HCT116 (cell line): ENCODE measurements around the gene PRND. TPM values are rescaled to one million over a fixed set of nuclear protein-coding genes. Genes with fewer than 3 reads are reported as not detected.
"Not testable (repeated sequence)": the region's sequence is repeated elsewhere in the genome, so short reads cannot be mapped to it uniquely, and the experiment has no call there.

ENCODE experiments used
- ATAC-seq: fragments of 200-7000 bp; cut with Tn5 transposase; 2 replicates; pipeline ENCODE4 v1.9.1; 2020; ENCODE audit warnings: mild to moderate bottlenecking, moderate library complexity
- BruUV-seq: library from RNA; stranded (reverse); fragments of 400-500 nt; replicated peaks from 2 replicates; lab custom pipeline; 2021; lab: Mats Ljungman, UMichigan
- CTCF ChIA-PET: fragments of 300-600 bp; sonication (Branson Sonifier 250); formaldehyde crosslinking; loops from one replicate; lab custom pipeline; 2021; ENCODE audit warnings: antibody characterized with exemption; lab: Charles Lee
- POLR2A ChIA-PET: fragments of 300-600, 350-600 bp; sonication (Branson Sonifier 250); formaldehyde crosslinking; loops from one replicate; lab custom pipeline; 2021; ENCODE audit warnings: antibody characterized with exemption; lab: Charles Lee
- RAD21 ChIA-PET, 2 experiments: fragments of 300-600 bp; sonication (Branson Sonifier 250); formaldehyde crosslinking; loops; one replicate each; lab custom pipeline; 2023; ENCODE audit warnings: low total read pairs in 2 of 2; ENCODE audit not compliant: uncharacterized antibody in 2 of 2, unreplicated experiment in 2 of 2, low non-redundant PET in 1 of 2; lab: Charles Lee
- DNase-seq: peaks from one replicate; pipeline ENCODE4 v3.0.0-alpha.2; 2010; ENCODE audit warnings: low read depth, low spot score
- H2AFZ ChIP-seq: fragments of 200-600 bp; shearing (Covaris generic), sonication (generic); 2 replicates; pipeline ENCODE4 v1.6.1; 2017; ENCODE audit warnings: low read depth, mixed run types, mixed read lengths, antibody characterized with exemption, low read length; ENCODE audit not compliant: poor library complexity, severe bottlenecking
- H3K27ac ChIP-seq: 2 replicates; pipeline ENCODE4 v1.5.1; 2012; ENCODE audit warnings: low read depth, low read length
- H3K27me3 ChIP-seq: fragments of 200-600 bp; sonication (generic); 2 replicates; pipeline ENCODE4 v1.6.1; 2016; ENCODE audit warnings: mixed run types, low read length, mixed read lengths; ENCODE audit not compliant: insufficient read depth
- H3K36me3 ChIP-seq, 2 experiments: fragments of 200-500 bp in 1 of 2; fragments of 200-600 bp in 1 of 2; sonication (Bioruptor generic) in 1 of 2; sonication (generic) in 1 of 2; 2 replicates each; pipeline versions ENCODE4 v1.5.1 to v1.6.1; 2014 to 2016; ENCODE audit warnings: low read length in 2 of 2, inconsistent platforms in 1 of 2, mixed read lengths in 1 of 2, mixed run types in 1 of 2; ENCODE audit not compliant: insufficient read depth in 2 of 2, control insufficient read depth in 1 of 2
- H3K4me1 ChIP-seq, 2 experiments: fragments of 200-600 bp in 1 of 2; sonication (generic) in 1 of 2; 2 replicates each; pipeline versions ENCODE4 v1.5.1 to v1.6.1; 2012 to 2017; ENCODE audit warnings: low read length in 2 of 2, inconsistent platforms in 1 of 2, mild to moderate bottlenecking in 1 of 2, mixed read lengths in 1 of 2, mixed run types in 1 of 2, moderate library complexity in 1 of 2; ENCODE audit not compliant: insufficient read depth in 2 of 2, control insufficient read depth in 1 of 2
- H3K4me2 ChIP-seq: fragments of 200-600 bp; sonication (generic); 2 replicates; pipeline ENCODE4 v1.6.1; 2017; ENCODE audit warnings: mixed run types, low read length, mixed read lengths
- H3K4me3 ChIP-seq, 2 experiments: fragments of 200-600 bp in 1 of 2; sonication (generic) in 1 of 2; replicated peaks in 1 of 2; 2 replicates each; pipeline ENCODE4 v1.5.1; 2011 to 2016; ENCODE audit warnings: low read length in 2 of 2, control low read depth in 1 of 2, low read depth in 1 of 2, mild to moderate bottlenecking in 1 of 2, mixed read lengths in 1 of 2, mixed run types in 1 of 2
- H3K79me2 ChIP-seq: fragments of 200-600 bp; sonication (generic); 2 replicates; pipeline ENCODE4 v1.6.1; 2017; ENCODE audit warnings: mild to moderate bottlenecking, mixed run types, low read length, moderate library complexity, mixed read lengths; ENCODE audit not compliant: insufficient read depth
- H3K9ac ChIP-seq: fragments of 200-600 bp; sonication (generic); 2 replicates; pipeline ENCODE4 v1.6.1; 2016; ENCODE audit warnings: low read length, mixed read lengths
- H3K9me2 ChIP-seq: fragments of 200-600 bp; sonication (generic), shearing (Covaris generic); 2 replicates; pipeline ENCODE4 v1.6.1; 2017; ENCODE audit warnings: mixed run types, mild to moderate bottlenecking, moderate library complexity; ENCODE audit not compliant: insufficient read depth
- H3K9me3 ChIP-seq, 2 experiments: fragments of 200-500 bp in 1 of 2; fragments of 200-600 bp in 1 of 2; sonication (Bioruptor generic) in 1 of 2; sonication (generic) in 1 of 2; 2 replicates each; pipeline ENCODE4 v1.6.1; 2014 to 2017; ENCODE audit warnings: low read length in 2 of 2, mixed read lengths in 2 of 2, inconsistent platforms in 1 of 2, low read depth in 1 of 2, mild to moderate bottlenecking in 1 of 2, mixed run types in 1 of 2, moderate library complexity in 1 of 2; ENCODE audit not compliant: control insufficient read depth in 1 of 2, insufficient read depth in 1 of 2
- H4K20me1 ChIP-seq: fragments of 200-600 bp; sonication (generic), shearing (Covaris generic); 2 replicates; pipeline ENCODE4 v1.6.1; 2017; ENCODE audit warnings: mixed run types, mild to moderate bottlenecking, moderate library complexity; ENCODE audit not compliant: insufficient read depth
- ATF3 ChIP-seq: IDR thresholded peaks from 2 replicates; pipeline ENCODE4 v1.6.1; 2012
- CEBPB ChIP-seq: IDR thresholded peaks from 2 replicates; pipeline ENCODE4 v1.6.1; 2012; ENCODE audit warnings: low read depth
- JUND ChIP-seq: IDR thresholded peaks from 2 replicates; pipeline ENCODE4 v1.6.1; 2012
- MAX ChIP-seq: IDR thresholded peaks from 2 replicates; pipeline ENCODE4 v1.6.1; 2012
- POLR2A ChIP-seq: IDR thresholded peaks from 2 replicates; pipeline ENCODE4 v1.7.0; 2011; ENCODE audit warnings: borderline replicate concordance; ENCODE audit not compliant: insufficient read depth, insufficient read length; ENCODE audit errors: extremely low read depth
- POLR2AphosphoS5 ChIP-seq: IDR thresholded peaks from 2 replicates; pipeline ENCODE4 v1.6.1; 2011; ENCODE audit warnings: mild to moderate bottlenecking, low read depth, low read length, moderate library complexity
- YY1 ChIP-seq: IDR thresholded peaks from 2 replicates; pipeline ENCODE4 v1.6.1; 2011; ENCODE audit warnings: low read length, low read depth, moderate library complexity, mild to moderate bottlenecking; ENCODE audit not compliant: insufficient replicate concordance; ENCODE audit errors: extremely low read depth
- ZBTB33 ChIP-seq: IDR thresholded peaks from 2 replicates; pipeline ENCODE4 v1.6.1; 2011; ENCODE audit warnings: mild to moderate bottlenecking, low read length, moderate library complexity; ENCODE audit not compliant: insufficient replicate concordance; ENCODE audit errors: extremely low read depth
- intact Hi-C: fragments of 100-400 bp; cut with micrococcal nuclease; formaldehyde crosslinking; loops from 2 replicates; pipeline ENCODE4 v1.10.0; 2022
- total RNA-seq: library from RNA; stranded (reverse); gene quantifications from one replicate; pipeline ENCODE4 v1.2.1, GENCODE V29; 2021; ENCODE audit not compliant: unreplicated experiment

Gene PRND
- total RNA-seq, 1 experiment from 2014 or later, result not detected

GRCh38 chr20:4702562-4703280, 19.0 kb upstream of the PRND start:
- peak; percentile 19; the same call in 1 of the 2 replicates for TF ChIP-seq POLR2AphosphoS5
- TF ChIP-seq MAX, result no peak
- POLR2A ChIA-PET, result no interaction called here
- Histone ChIP-seq H3K9ac (no peak overlapping the region), H3K27ac (no peak overlapping the region), H3K4me2 (0 out of 2 replicates have a peak overlapping the region, but pooled peaks have one; percentile 55), H2AFZ (no peak overlapping the region), H3K4me3 (no peak overlapping the region), H3K9me2 (no peaks in the 10 kb centered on the region), H3K9me3 (no peaks in the 10 kb centered on the region), H4K20me1 (peaks cover 9% of the 10 kb centered on the region; the same call in 1 of the 2 replicates), H3K27me3 (no peaks in the 10 kb centered on the region), H3K36me3 (peaks cover 19 to 20% of the 10 kb centered on the region in 2 experiments; a peak in 3 of 4 replicates), H3K4me1 (peaks cover 16 to 22% of the 10 kb centered on the region in 2 experiments), H3K79me2 (peaks cover 19% of the 10 kb centered on the region)
- DNase-seq, result no peak
- intact Hi-C loops, result no loop called here
- ATAC-seq, result peak; percentile 12; the same call in 1 of the 2 replicates
- no TSS peak for BruUV-seq
- CTCF ChIA-PET, result no interaction called here
- RAD21 ChIA-PET, result no interaction called here

GRCh38 chr20:4703281-4703676, 18.4 kb upstream of the PRND start:
- Histone ChIP-seq H3K4me2 (peak overlapping the region; percentile 55), H2AFZ (no peak overlapping the region), H3K9me3 (no peaks in the 10 kb centered on the region), H3K79me2 (peaks cover 13% of the 10 kb centered on the region), H3K4me3 (no peak overlapping the region), H3K27ac (no peak overlapping the region), H3K9me2 (no peaks in the 10 kb centered on the region), H3K9ac (no peak overlapping the region), H3K4me1 (peaks cover 16 to 22% of the 10 kb centered on the region in 2 experiments), H3K27me3 (no peaks in the 10 kb centered on the region), H3K36me3 (peaks cover 18 to 20% of the 10 kb centered on the region in 2 experiments; a peak in 3 of 4 replicates), H4K20me1 (0 out of 2 replicates have a peak, but pooled peaks cover 6% of the 10 kb centered on the region)
- no peak for TF ChIP-seq POLR2A
- no peak for TF ChIP-seq MAX
- no peak for TF ChIP-seq JUND
- no peak for TF ChIP-seq ZBTB33
- no peak for TF ChIP-seq YY1
- no peak for TF ChIP-seq ATF3
- no peak for TF ChIP-seq CEBPB
- BruUV-seq, result no TSS peak
- intact Hi-C loops, result no loop called here
- ATAC-seq (peak; percentile 9; the same call in 1 of the 2 replicates), DNase-seq (no peak)
- RAD21 ChIA-PET, result no interaction called here
- POLR2A ChIA-PET, result no interaction called here
- CTCF ChIA-PET, result no interaction called here

GRCh38 chr20:4706941-4707340, 14.8 kb upstream of the PRND start:
- H3K4me3 ChIP-seq, ATAC-seq, CTCF ChIA-PET, intact Hi-C loops, H2AFZ ChIP-seq, H3K79me2 ChIP-seq, H3K4me2 ChIP-seq, H3K9ac ChIP-seq, H3K27ac ChIP-seq, H3K9me3 ChIP-seq, BruUV-seq, H3K9me2 ChIP-seq, H3K27me3 ChIP-seq, H3K36me3 ChIP-seq, DNase-seq, RAD21 ChIA-PET, POLR2A ChIA-PET, H4K20me1 ChIP-seq: not testable (repeated sequence)
- H3K4me1 ChIP-seq, result peaks cover 16 to 22% of the 10 kb centered on the region in 2 experiments
